ENCODE data around the gene AJUBA. TPM values are rescaled to one million over a fixed set of nuclear protein-coding genes. Genes with fewer than 3 reads are reported as not detected.

AJUBA gene
- total and polyA plus RNA-seq, 2 donors (not counting 1 experiment from before 2014, with no cell fraction given) = 1.6 TPM; not detected in 1

DNA sequence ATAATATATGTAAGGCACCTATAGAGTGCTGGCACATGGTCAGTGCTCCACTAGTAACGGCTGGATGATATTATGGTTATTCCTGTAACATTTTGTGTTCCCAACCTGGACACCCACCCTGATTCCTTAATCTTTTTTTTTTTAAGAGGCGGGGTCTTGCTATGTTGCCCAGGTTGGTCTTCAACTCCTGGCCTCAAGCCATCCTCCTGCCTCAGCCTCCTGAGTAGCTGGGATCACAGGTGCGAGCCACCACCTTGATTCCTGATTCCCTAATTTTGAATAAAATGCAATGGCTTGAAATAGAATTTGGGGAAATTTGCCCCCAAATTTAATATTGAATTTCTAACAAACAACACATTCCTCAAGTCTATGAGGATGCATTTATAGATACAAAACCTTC, 20.2 kb upstream of the AJUBA start:
- H3K4me1 Mint-ChIP-seq = peaks cover 18% of the 10 kb centered on the region
- POLR2A ChIA-PET = no interaction called here
- Histone ChIP-seq H3K9me3 (ENCODE audit: control extremely low read depth in 1 of 3, control insufficient read depth in 2 of 3, insufficient read depth in 1 of 3, low read length in 2 of 3) (no peaks in the 10 kb centered on the region), H3K4me2 (replicated peaks; ENCODE audit: low read depth, low read length, poor library complexity, severe bottlenecking) (no peak overlapping the region), H3K79me2 (ENCODE audit: control insufficient read depth, insufficient read depth, low read length) (peaks cover 3% of the 10 kb centered on the region), H2AFZ (ENCODE audit: insufficient read depth, low read depth, low read length, poor library complexity, severe bottlenecking) (no peak overlapping the region), H3K36me3 (replicated peaks in 1 of 2; ENCODE audit: control extremely low read depth in 1 of 2, control insufficient read depth in 1 of 2, extremely low read depth in 1 of 2, insufficient read depth in 2 of 2, low read length in 1 of 2) (peaks cover 0 to 11% of the 10 kb centered on the region in 2 experiments), H3K27ac (ENCODE audit: low read length in 2 of 2) (no peak overlapping the region), H4K20me1 (ENCODE audit: control insufficient read depth, insufficient read depth, low read length, poor library complexity, severe bottlenecking) (no peaks in the 10 kb centered on the region), H3K9ac (ENCODE audit: low read length) (no peak overlapping the region), H3K27me3 (replicated peaks in 1 of 4; ENCODE audit: control extremely low read depth in 1 of 4, control insufficient read depth in 3 of 4, insufficient read depth in 4 of 4, low read length in 3 of 4) (no peaks in the 10 kb centered on the region), H3K4me1 (ENCODE audit: control insufficient read depth in 2 of 2, insufficient read depth in 2 of 2, low read length in 2 of 2) (peaks cover 11 to 12% of the 10 kb centered on the region in 2 donors), H3K4me3 (ENCODE audit: control extremely low read depth in 1 of 5, extremely low read depth in 1 of 5, insufficient read depth in 1 of 5, low read depth in 2 of 5, low read length in 4 of 5) (no peak overlapping the region)
- WGBS (ENCODE audit: insufficient coverage) = no CpG with 5 or more reads among the region's 3 CpGs
- ATAC-seq (ENCODE audit: low read depth) (no peak), DNase-seq (no peak)
- no peak overlapping the region for H3K4me3 Mint-ChIP-seq
- no peaks in the 10 kb centered on the region for H3K9me3 Mint-ChIP-seq (ENCODE audit: insufficient read depth)
- intact Hi-C loops (cut with micrococcal nuclease) = loop anchor here (10.0 kb wide), 1 partner anchor 302 kb away; the partner anchor contains the start of genes BCL2L2 and PPP1R3E
- CTCF ChIA-PET = interaction anchor here (0.7 to 36.3 kb wide), 3 partner anchors 16 to 57 kb away, joined by 5 to 1134 read pairs (median 27); partner anchors contain the start of gene CDH24
- H3K27me3 Mint-ChIP-seq = no peaks in the 10 kb centered on the region
- no peak overlapping the region for H3K27ac Mint-ChIP-seq
- TF ChIP-seq CTCF (IDR thresholded peaks at IDR 0.05) (no peak), EZH2 (IDR thresholded peaks at IDR 0.05; ENCODE audit: borderline replicate concordance, insufficient read depth, low read depth, low read length, poor library complexity, severe bottlenecking) (no peak)

GRCh38 chr14:23000860-23001259, 18.5 kb upstream of the AJUBA start:
- Histone ChIP-seq H3K9ac (ENCODE audit: low read length) (no peak overlapping the region), H3K4me1 (ENCODE audit: control insufficient read depth in 2 of 2, insufficient read depth in 2 of 2, low read length in 2 of 2) (peaks cover under 1 to 1% of the 10 kb centered on the region in 2 donors), H4K20me1 (ENCODE audit: control insufficient read depth, insufficient read depth, low read length, poor library complexity, severe bottlenecking) (no peaks in the 10 kb centered on the region), H3K9me3 (ENCODE audit: control extremely low read depth in 1 of 3, control insufficient read depth in 2 of 3, insufficient read depth in 1 of 3, low read length in 2 of 3) (no peaks in the 10 kb centered on the region), H3K4me2 (replicated peaks; ENCODE audit: low read depth, low read length, poor library complexity, severe bottlenecking) (no peak overlapping the region), H3K27me3 (replicated peaks in 1 of 4; ENCODE audit: control extremely low read depth in 1 of 4, control insufficient read depth in 3 of 4, insufficient read depth in 4 of 4, low read length in 3 of 4) (no peaks in the 10 kb centered on the region), H3K27ac (ENCODE audit: low read length in 2 of 2) (no peak overlapping the region), H3K36me3 (replicated peaks in 1 of 2; ENCODE audit: control extremely low read depth in 1 of 2, control insufficient read depth in 1 of 2, extremely low read depth in 1 of 2, insufficient read depth in 2 of 2, low read length in 1 of 2) (peaks cover 0 to 11% of the 10 kb centered on the region in 2 experiments), H2AFZ (ENCODE audit: insufficient read depth, low read depth, low read length, poor library complexity, severe bottlenecking) (no peak overlapping the region), H3K4me3 (ENCODE audit: control extremely low read depth in 1 of 5, extremely low read depth in 1 of 5, insufficient read depth in 1 of 5, low read depth in 2 of 5, low read length in 4 of 5) (no peak overlapping the region), H3K79me2 (ENCODE audit: control insufficient read depth, insufficient read depth, low read length) (no peaks in the 10 kb centered on the region)
- ChIA-PET CTCF (interaction anchor here (0.7 to 36.3 kb wide), 6 partner anchors 11 to 1466 kb away, joined by 3 to 1134 read pairs (median 5); partner anchors contain the start of gene CDH24), POLR2A (no interaction called here)
- intact Hi-C loops (cut with micrococcal nuclease) = loop anchor here (10.0 kb wide), 1 partner anchor 304 kb away; the partner anchor contains the start of genes BCL2L2 and PPP1R3E
- Mint-ChIP-seq H3K27me3 (no peaks in the 10 kb centered on the region), H3K9me3 (ENCODE audit: insufficient read depth) (no peaks in the 10 kb centered on the region), H3K4me1 (peaks cover 2% of the 10 kb centered on the region), H3K4me3 (no peak overlapping the region), H3K27ac (no peak overlapping the region)
- ATAC-seq (ENCODE audit: low read depth) (no peak), DNase-seq (no peak)
- WGBS (ENCODE audit: insufficient coverage) = no CpG with 5 or more reads among the region's 2 CpGs
- TF ChIP-seq EZH2 (IDR thresholded peaks at IDR 0.05; ENCODE audit: borderline replicate concordance, insufficient read depth, low read depth, low read length, poor library complexity, severe bottlenecking) (no peak), CTCF (IDR thresholded peaks at IDR 0.05) (no peak)

Data from B cell (primary cell).